Measurements from ENCODE around the gene TMEM240. TPM values are rescaled to one million over a fixed set of nuclear protein-coding genes. Genes with fewer than 3 reads are reported as not detected.

Gene TMEM240
- total and polyA plus RNA-seq, 10 of the 15 experiments (the other 5 are each of a cell fraction or from before 2014, with no cell fraction given): 0.17 to 0.49 TPM; not detected in 8

- DNase-seq (ENCODE audit: low read depth, low spot score) (no peak), FAIRE-seq (no peak), ATAC-seq (no peak)
- H4K20me1 ChIP-seq (ENCODE audit: control insufficient read depth, insufficient read depth): no peaks in the 10 kb centered on the region
- no peak overlapping the region for H3K4me3 ChIP-seq
- in situ Hi-C loops (cut with MboI) (no loop called here), intact Hi-C loops (cut with micrococcal nuclease; ENCODE audit: unreplicated experiment) (no loop called here)
- H3K9ac ChIP-seq (ENCODE audit: control insufficient read depth, insufficient read depth, low read length): no peak overlapping the region
- TF ChIP-seq NR2F1 (conservative IDR thresholded peaks at IDR 0.05) (no peak), SP1 (IDR thresholded peaks at IDR 0.05; ENCODE audit: low read depth, low read length) (no peak), RB1 (IDR thresholded peaks at IDR 0.05; ENCODE audit: borderline replicate concordance) (no peak), MLLT1 (IDR thresholded peaks at IDR 0.05) (no peak), CUX1 (IDR thresholded peaks at IDR 0.05; ENCODE audit: insufficient replicate concordance, low read depth, low read length) (no peak), CREB1 (IDR thresholded peaks at IDR 0.05; ENCODE audit: low read depth) (no peak)
- ChIA-PET CTCF (no interaction called here), RAD21 (ENCODE audit: unreplicated experiment) (no interaction called here), SMC1A (ENCODE audit: uncharacterized antibody, unreplicated experiment) (no interaction called here), POLR2A (no interaction called here)
- H3K9me3 ChIP-seq (replicated peaks; ENCODE audit: control insufficient read depth, insufficient read depth, low read length): no peaks in the 10 kb centered on the region
- H3K4me2 ChIP-seq (ENCODE audit: control insufficient read depth, insufficient read depth): no peak overlapping the region
- H3K79me2 ChIP-seq (ENCODE audit: control insufficient read depth, insufficient read depth, low read length): no peaks in the 10 kb centered on the region
- H2AFZ ChIP-seq (ENCODE audit: control insufficient read depth, low read depth, low read length): no peak overlapping the region
- no peaks in the 10 kb centered on the region for H3K27me3 ChIP-seq (replicated peaks in 1 of 2; ENCODE audit: control insufficient read depth in 2 of 2, insufficient read depth in 2 of 2, low read length in 1 of 2)
- WGBS (ENCODE audit: insufficient coverage, insufficient replicate concordance, low lambda C conversion rate, missing lambda C conversion rate): 80% methylated on average over 32 of the region's 32 CpGs
- no peaks in the 10 kb centered on the region; a peak in 2 of 4 replicates for H3K36me3 ChIP-seq (ENCODE audit: control insufficient read depth in 2 of 2, insufficient read depth in 2 of 2, low read length in 1 of 2)
- no peaks in the 10 kb centered on the region for H3K4me1 ChIP-seq (ENCODE audit: control insufficient read depth, insufficient read depth, low read length)
- no TSS peak for BruUV-seq (replicated peaks)
- H3K27ac ChIP-seq (ENCODE audit: control insufficient read depth, insufficient read depth): no peak overlapping the region
Observed at GRCh38 chr1:1537626-1538250, 2.7 kb downstream of the TMEM240 start.

Data from GM12878 (cell line).